Small intestine (tissue), 7 donors: ENCODE measurements around the gene ITPR2. TPM values are rescaled to one million over a fixed set of nuclear protein-coding genes. Genes with fewer than 3 reads are reported as not detected.
"Not testable (repeated sequence)": the region's sequence is repeated elsewhere in the genome, so short reads cannot be mapped to it uniquely, and the experiment has no call there.

Experiments
- DNase-seq, 2 donors: peaks; one replicate each; pipeline versions ENCODE4 v3.0.0 to v3.0.0-alpha.2; 2013
- FAIRE-seq: peaks from 2 replicates; lab custom pipeline; 2012; peaks lifted over from hg19 to GRCh38; lab: Jason Lieb, UNC
- H3K27ac ChIP-seq, 3 donors: one replicate each; pipeline ENCODE4 v1.5.1; 2013; ENCODE audit warnings: low read length in 2 of 3, mild to moderate bottlenecking in 2 of 3, control low read depth in 1 of 3, inconsistent platforms in 1 of 3, low read depth in 1 of 3, moderate library complexity in 1 of 3
- H3K27me3 ChIP-seq, 3 donors: one replicate each; pipeline ENCODE4 v1.6.1; 2013; ENCODE audit warnings: low read length in 3 of 3, inconsistent platforms in 1 of 3; ENCODE audit not compliant: control insufficient read depth in 3 of 3, insufficient read depth in 3 of 3
- H3K36me3 ChIP-seq, 3 donors: one replicate each; pipeline ENCODE4 v1.6.1; 2013; ENCODE audit warnings: low read length in 3 of 3, inconsistent platforms in 1 of 3, low read depth in 1 of 3, mild to moderate bottlenecking in 1 of 3, moderate library complexity in 1 of 3; ENCODE audit not compliant: control insufficient read depth in 3 of 3, insufficient read depth in 2 of 3
- H3K4me1 ChIP-seq, 3 donors: one replicate each; pipeline ENCODE4 v1.6.1; 2013; ENCODE audit warnings: low read length in 2 of 3, inconsistent platforms in 1 of 3, low read depth in 1 of 3, mild to moderate bottlenecking in 1 of 3, moderate library complexity in 1 of 3; ENCODE audit not compliant: control insufficient read depth in 3 of 3, insufficient read depth in 2 of 3
- H3K4me3 ChIP-seq, 3 donors: one replicate each; pipeline ENCODE4 v1.5.1; 2013; ENCODE audit warnings: low read length in 3 of 3, control low read depth in 1 of 3, inconsistent platforms in 1 of 3, low read depth in 1 of 3, mild to moderate bottlenecking in 1 of 3, moderate library complexity in 1 of 3
- H3K9me3 ChIP-seq, 2 donors: one replicate each; pipeline ENCODE4 v1.6.1; 2013; ENCODE audit warnings: low read depth in 1 of 2, low read length in 1 of 2; ENCODE audit not compliant: control insufficient read depth in 2 of 2, insufficient read depth in 1 of 2
- WGBS, 3 donors: extraction: QIAGEN DNeasy Blood & Tissue Kit; methylation state at CpG; one replicate each; pipeline ENCODE4 v1.1.7; 2013; 5-methylcytosine and 5-hydroxymethylcytosine counted together
- polyA plus RNA-seq, 4 donors: library from polyadenylated mRNA; stranded (reverse) in 3 of 4; unstranded in 1 of 4; fragments of 200-250 nt in 3 of 4; fragments of 120-200 nt in 1 of 4; gene quantifications; one replicate each; pipeline versions ENCODE4 v1.2.1 to v1.2.3, GENCODE V29; 2013
- donor health status: healthy with polysubstance abuse.
- donor health status: control.
- donor health status: control.
- donor health status: Bipolar disorder and iron deficiency.
- donor health status: healthy.

The ITPR2 gene
- polyA plus RNA-seq, 4 donors, result 2.2 to 9.2 (median 4.4) TPM

- WGBS, 3 donors, result 63 to 69% (median 66%) methylated on average over 4 of the region's 4 CpGs
- no peak for FAIRE-seq
- peaks cover 0 to 13% (median 3%) of the 10 kb centered on the region in 3 donors for H3K36me3 ChIP-seq
- H3K4me3 ChIP-seq, result no peak overlapping the region
- H3K4me1 ChIP-seq, result no peaks in the 10 kb centered on the region
- H3K9me3 ChIP-seq, result no peaks in the 10 kb centered on the region
- H3K27ac ChIP-seq, result no peak overlapping the region
- DNase-seq, result no peak
- H3K27me3 ChIP-seq, result no peaks in the 10 kb centered on the region
Observed at GRCh38 chr12:26686408-26686807, 146.6 kb downstream of the ITPR2 start.

- Histone ChIP-seq H3K27ac (no peak overlapping the region), H3K27me3 (no peaks in the 10 kb centered on the region), H3K36me3 (peaks cover 2 to 13% (median 3%) of the 10 kb centered on the region in 3 donors), H3K4me1 (no peaks in the 10 kb centered on the region), H3K4me3 (no peak overlapping the region), H3K9me3 (no peaks in the 10 kb centered on the region)
- DNase-seq, result no peak
- FAIRE-seq, result no peak
Observed at GRCh38 chr12:26684101-26684500, 148.9 kb downstream of the ITPR2 start.

GRCh38 chr12:26683443-26683842 is 149.6 kb downstream of the ITPR2 start:
- H3K4me3 ChIP-seq, result no peak overlapping the region
- no peaks in the 10 kb centered on the region for H3K4me1 ChIP-seq
- peaks cover 2 to 13% (median 3%) of the 10 kb centered on the region in 3 donors for H3K36me3 ChIP-seq
- H3K27ac ChIP-seq, result no peak overlapping the region
- no peaks in the 10 kb centered on the region for H3K9me3 ChIP-seq
- H3K27me3 ChIP-seq, result no peaks in the 10 kb centered on the region
- DNase-seq, result no peak
- 86 to 95% (median 93%) methylated on average over 5 of the region's 5 CpGs for WGBS, 3 donors
- FAIRE-seq, result no peak

- WGBS, 3 donors, result 69 to 81% (median 76%) methylated on average over 3 of the region's 3 CpGs
- Histone ChIP-seq H3K27ac (no peak overlapping the region), H3K4me1 (no peaks in the 10 kb centered on the region), H3K36me3 (peaks cover 2 to 11% (median 3%) of the 10 kb centered on the region in 3 donors), H3K4me3 (no peak overlapping the region), H3K9me3 (no peaks in the 10 kb centered on the region), H3K27me3 (no peaks in the 10 kb centered on the region)
- DNase-seq (no peak), FAIRE-seq (no peak)
Observed at GRCh38 chr12:26680727-26681455, 152.1 kb downstream of the ITPR2 start.

GRCh38 chr12:26678697-26679660 is 154.0 kb downstream of the ITPR2 start:
- FAIRE-seq, result no peak
- Histone ChIP-seq H3K36me3 (peaks cover 0 to 9% (median 2%) of the 10 kb centered on the region in 3 donors), H3K4me3 (no peak overlapping the region), H3K4me1 (no peaks in the 10 kb centered on the region), H3K27me3 (no peaks in the 10 kb centered on the region), H3K9me3 (no peaks in the 10 kb centered on the region), H3K27ac (no peak overlapping the region)
- WGBS, 3 donors, result 54 to 70% (median 70%) methylated on average over 4 of the region's 4 CpGs
- no peak for DNase-seq

GRCh38 chr12:26671487-26671886 is 161.5 kb downstream of the ITPR2 start:
- H3K27ac ChIP-seq, H3K4me1 ChIP-seq, H3K9me3 ChIP-seq, H3K4me3 ChIP-seq, H3K27me3 ChIP-seq, FAIRE-seq, H3K36me3 ChIP-seq, DNase-seq: not testable (repeated sequence)
- WGBS, 3 donors, result 66 to 90% (median 83%) methylated on average over 5 of the region's 5 CpGs

GRCh38 chr12:26668847-26669246 is 164.1 kb downstream of the ITPR2 start:
- no peak overlapping the region for H3K4me3 ChIP-seq
- no peak for DNase-seq
- no peaks in the 10 kb centered on the region for H3K9me3 ChIP-seq
- peaks cover 0 to 5% (median 0%) of the 10 kb centered on the region in 3 donors for H3K36me3 ChIP-seq
- no peak overlapping the region for H3K27ac ChIP-seq
- WGBS, 3 donors, result 80 to 95% (median 94%) methylated on average over 3 of the region's 3 CpGs
- no peaks in the 10 kb centered on the region for H3K27me3 ChIP-seq
- no peak for FAIRE-seq
- no peaks in the 10 kb centered on the region for H3K4me1 ChIP-seq

GRCh38 chr12:26668230-26668629 is 164.8 kb downstream of the ITPR2 start:
- H3K4me3 ChIP-seq, result no peak overlapping the region
- H3K9me3 ChIP-seq, result no peaks in the 10 kb centered on the region
- peaks cover 0 to 7% (median 0%) of the 10 kb centered on the region in 3 donors for H3K36me3 ChIP-seq
- H3K4me1 ChIP-seq, result no peaks in the 10 kb centered on the region
- no peaks in the 10 kb centered on the region for H3K27me3 ChIP-seq
- DNase-seq (no peak), FAIRE-seq (no peak)
- 80 to 92% (median 83%) methylated on average over 1 of the region's 1 CpG for WGBS, 3 donors
- H3K27ac ChIP-seq, result no peak overlapping the region
